ENCODE results near the gene EPB41L4A.

Gene EPB41L4A

DNA sequence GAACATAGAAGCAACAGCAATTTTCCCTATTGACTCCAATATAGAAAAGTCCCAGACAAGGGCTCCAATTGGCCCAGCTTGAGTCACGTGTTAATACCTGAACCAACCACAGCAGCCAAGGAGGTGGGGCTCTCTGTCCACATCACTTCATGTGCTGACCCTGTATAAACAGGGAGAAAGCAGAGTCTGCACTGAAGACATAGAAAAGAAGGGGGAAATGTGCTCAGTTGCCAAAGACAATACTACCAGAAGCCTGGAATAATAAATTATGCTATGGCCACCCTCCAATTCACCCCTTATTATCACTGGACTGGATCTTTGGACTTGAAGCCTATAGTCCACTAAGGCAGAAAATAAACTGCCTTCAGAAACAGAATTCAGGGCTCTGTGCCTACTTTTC is 275.4 kb downstream of the EPB41L4A start:
- DNase-seq: no peak

GRCh38 chr5:112142769-112143270 is 276.3 kb downstream of the EPB41L4A start:
- no peak for DNase-seq

- no peak for DNase-seq
Observed at GRCh38 chr5:112141582-112141981, 277.5 kb downstream of the EPB41L4A start.

DNA sequence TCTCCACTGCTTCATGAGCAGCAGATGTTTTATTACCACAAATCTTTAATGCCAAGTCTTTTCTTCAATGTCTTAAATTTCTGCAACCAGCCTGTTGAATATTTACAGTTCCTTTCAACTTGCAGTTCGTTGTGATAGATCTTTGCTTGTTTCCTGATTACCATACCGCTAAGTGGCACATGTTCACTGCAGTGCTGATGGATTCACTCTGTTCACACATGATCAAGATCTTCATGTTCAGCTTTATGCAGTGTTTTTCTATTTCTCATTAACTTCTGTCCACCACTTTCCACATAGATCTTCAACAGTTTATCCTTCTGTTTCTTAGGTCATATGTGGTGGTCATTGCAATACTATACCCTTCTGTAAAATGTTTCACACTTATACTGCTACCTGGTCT is 280.6 kb downstream of the EPB41L4A start:
- no peak for DNase-seq

- no peak for DNase-seq
Observed at GRCh38 chr5:112136773-112137172, 282.3 kb downstream of the EPB41L4A start.

GRCh38 chr5:112127861-112128260 is 291.2 kb downstream of the EPB41L4A start:
- no peak for DNase-seq

DNA sequence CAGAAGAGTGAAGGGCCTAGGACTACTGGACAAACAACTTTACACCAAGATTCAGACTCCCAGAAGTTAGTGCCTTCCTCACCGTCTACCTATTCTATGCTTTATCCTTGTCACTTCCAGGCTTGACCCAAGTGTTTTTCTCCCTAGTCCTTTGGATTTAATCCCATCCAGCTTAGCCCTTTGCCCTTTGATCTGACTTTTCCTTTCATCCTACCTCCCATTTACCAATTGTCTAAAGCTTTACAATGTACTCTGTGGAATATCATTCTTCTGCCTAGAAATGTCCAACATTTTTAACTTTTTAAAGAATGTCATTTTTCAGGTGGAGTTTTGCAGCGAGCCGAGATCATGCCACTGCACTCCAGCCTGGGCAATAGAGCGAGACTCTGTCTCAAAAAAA is 292.1 kb downstream of the EPB41L4A start:
- DNase-seq: no peak

GRCh38 chr5:112125903-112126302 is 293.2 kb downstream of the EPB41L4A start:
- no peak for DNase-seq

DNA sequence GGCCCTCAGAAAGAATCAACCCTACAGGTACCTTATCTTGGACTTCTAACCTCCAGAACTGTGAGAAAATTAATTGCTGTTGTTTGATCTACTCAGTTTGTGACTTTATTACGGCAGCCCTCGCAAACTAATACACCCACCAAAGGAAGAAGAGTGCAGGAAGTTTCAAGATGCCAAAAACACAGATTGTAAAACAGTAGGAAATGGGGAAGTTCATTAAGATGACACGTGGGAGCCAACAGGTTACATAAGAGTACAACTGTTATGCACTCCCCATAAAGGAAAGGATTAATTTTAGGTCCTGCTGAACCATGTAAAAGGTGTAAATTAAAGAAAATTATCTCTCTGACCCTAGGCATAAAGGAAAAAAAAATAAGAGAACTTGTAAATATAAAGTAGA is 294.3 kb downstream of the EPB41L4A start:
- no peak for DNase-seq

DNA sequence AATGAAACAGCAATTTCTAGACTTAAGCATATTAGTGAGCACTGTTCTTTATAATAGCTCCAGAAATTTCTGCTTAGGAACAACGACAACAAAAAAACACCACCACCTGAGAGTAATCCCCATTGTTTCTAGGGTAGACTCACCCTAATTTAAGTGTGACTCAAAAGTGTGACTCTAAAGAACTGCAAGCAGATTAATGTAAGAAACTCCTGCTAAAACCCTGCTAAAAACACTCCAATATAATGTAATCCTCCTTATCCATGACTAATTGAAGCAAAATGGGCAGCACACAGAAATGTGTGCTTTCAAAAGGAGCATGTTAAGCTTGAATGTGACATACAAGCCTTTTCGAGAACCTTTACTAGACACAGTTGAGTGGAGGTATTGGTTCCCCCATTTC is 296.0 kb downstream of the EPB41L4A start:
- DNase-seq: no peak

DNA sequence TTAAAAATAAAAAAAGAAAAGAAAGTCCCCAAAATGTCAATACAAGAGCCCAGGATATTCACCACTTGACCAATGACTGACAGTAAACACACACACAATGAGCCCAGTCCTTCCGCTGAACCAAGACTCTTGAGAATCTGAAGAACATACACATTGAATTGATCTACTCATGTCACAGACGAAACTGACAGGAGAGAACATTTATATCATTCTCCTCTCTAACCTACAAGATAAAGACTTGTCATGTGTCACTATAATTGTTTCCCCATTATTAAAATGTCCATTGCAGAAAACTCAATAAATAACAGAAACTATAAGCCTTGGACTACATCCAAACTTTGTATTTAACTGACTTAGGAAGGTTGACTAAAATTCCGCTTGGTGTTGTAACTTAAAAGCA is 296.7 kb downstream of the EPB41L4A start:
- DNase-seq: no peak

- DNase-seq: no peak
Observed at GRCh38 chr5:112121258-112121657, 297.8 kb downstream of the EPB41L4A start.

DNA sequence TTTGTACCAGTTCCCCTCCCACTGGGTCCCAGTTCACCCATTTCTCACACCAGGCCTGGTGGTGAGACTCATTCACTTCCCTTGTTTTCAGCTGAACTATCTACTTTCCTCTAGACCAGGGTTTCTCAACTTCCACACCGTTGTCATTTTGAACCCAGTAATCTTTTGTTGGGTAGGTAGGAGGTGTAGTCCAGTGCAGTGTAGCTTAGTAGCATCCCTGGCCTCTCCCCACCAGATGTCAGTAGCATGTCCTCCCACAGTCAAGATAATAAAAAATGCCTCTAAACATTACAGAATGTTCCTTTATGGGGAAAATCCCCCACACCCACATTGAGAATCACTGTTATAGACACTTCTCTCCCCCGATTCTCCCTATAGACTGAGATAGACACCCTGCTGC is 299.1 kb downstream of the EPB41L4A start:
- no peak for DNase-seq

DNA sequence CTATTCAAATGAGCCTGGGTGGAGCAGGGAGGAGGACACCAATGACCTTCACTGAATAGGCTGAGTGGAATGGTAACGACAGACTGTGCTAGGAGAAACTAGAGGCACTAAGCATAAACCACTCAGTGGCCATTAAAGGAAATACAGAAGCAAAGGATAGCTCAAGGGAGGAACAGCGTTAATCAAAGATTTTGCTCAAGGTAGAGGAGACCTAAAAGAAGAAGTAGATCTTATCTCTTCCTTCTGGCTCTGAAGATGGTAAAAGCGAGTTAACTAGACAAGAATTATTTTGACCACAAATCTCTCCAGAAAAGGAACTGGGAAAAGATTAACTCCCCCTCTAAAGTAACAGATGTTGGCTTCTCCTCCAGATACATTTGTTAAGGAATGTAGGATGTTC is 299.6 kb downstream of the EPB41L4A start:
- no peak for DNase-seq

DNA sequence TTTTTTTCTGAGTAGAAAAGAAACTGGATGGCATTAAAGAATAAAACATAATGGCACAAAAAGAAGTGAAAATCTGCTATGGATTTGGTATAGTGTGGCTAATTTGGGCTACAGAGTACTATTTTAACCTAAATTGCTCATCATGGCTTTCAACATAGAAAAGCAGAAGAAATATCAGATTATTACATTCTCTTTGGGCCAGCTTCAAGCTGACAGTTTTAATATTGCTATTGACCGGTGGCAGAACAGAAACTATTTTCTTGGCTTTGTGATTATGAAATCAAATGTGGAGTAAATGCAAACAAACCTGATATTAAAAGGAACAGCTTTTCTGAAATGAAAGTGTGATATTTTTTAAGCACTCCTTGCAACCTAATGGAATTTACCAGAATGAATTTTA is 301.5 kb downstream of the EPB41L4A start:
- DNase-seq: no peak

- no peak for DNase-seq
Observed at GRCh38 chr5:112116371-112116770, 302.7 kb downstream of the EPB41L4A start.

DNA sequence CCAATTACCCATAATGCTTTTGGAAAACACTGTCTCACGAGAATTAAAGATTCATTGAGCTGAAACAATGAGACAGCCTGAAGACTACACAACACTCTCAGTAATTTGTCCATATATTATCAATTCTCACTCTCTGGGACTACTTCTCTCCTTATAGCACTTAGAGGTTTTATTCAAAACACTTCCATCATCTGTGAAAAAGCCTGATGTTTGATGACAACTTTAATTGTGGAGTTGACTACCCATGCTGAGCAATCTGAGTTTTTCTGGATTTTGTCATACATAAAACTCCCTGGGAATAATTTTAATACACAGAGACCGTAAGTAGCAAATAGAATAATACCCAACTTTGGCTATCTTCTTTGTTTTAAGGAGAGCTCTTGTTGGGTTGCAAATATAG is 305.5 kb downstream of the EPB41L4A start:
- no peak for DNase-seq

Data from GDM1 (cell line).